Endothelial cell of umbilical vein (primary cell): ENCODE results near the gene PRKAB2. TPM values are rescaled to one million over a fixed set of nuclear protein-coding genes. Genes with fewer than 3 reads are reported as not detected.

Experiments
- BruUV-seq: library from RNA; stranded (reverse); fragments of 400-500 nt; replicated peaks from 2 replicates; lab custom pipeline; 2021; lab: Mats Ljungman, UMichigan
- CTCF ChIA-PET: fragments of 300-600, 350-600 bp; sonication (Branson Sonifier 250); formaldehyde crosslinking; loops from one replicate; lab custom pipeline; 2021; ENCODE audit warnings: antibody characterized with exemption, inconsistent platforms; lab: Charles Lee
- POLR2A ChIA-PET: fragments of 300-600, 350-600 bp; sonication (Branson Sonifier 250); formaldehyde crosslinking; loops from one replicate; lab custom pipeline; 2021; ENCODE audit warnings: antibody characterized with exemption, inconsistent platforms; lab: Charles Lee
- DNase-seq: peaks from one replicate; pipeline ENCODE4 v3.0.0-alpha.2; 2011; ENCODE audit warnings: low read depth, low spot score
- FAIRE-seq: peaks from 2 replicates; lab custom pipeline; 2011; peaks lifted over from hg19 to GRCh38; lab: Jason Lieb, UNC
- H2AFZ ChIP-seq: 2 replicates; pipeline ENCODE4 v1.6.0; 2012; ENCODE audit warnings: low read depth, low read length, control low read depth, inconsistent platforms
- H3K27ac ChIP-seq: 2 replicates; pipeline ENCODE4 v1.5.1; 2011; ENCODE audit warnings: low read depth, mild to moderate bottlenecking, control low read depth, low read length, moderate library complexity; ENCODE audit not compliant: insufficient read depth
- H3K27me3 ChIP-seq, 2 experiments: 2 replicates each; pipeline versions ENCODE4 v1.6.0 to v1.6.1; 2011; ENCODE audit warnings: low read length in 2 of 2, mixed read lengths in 1 of 2; ENCODE audit not compliant: control insufficient read depth in 2 of 2, insufficient read depth in 2 of 2
- H3K36me3 ChIP-seq, 2 experiments: 2 replicates in 1 of 2; 3 replicates in 1 of 2; pipeline ENCODE4 v1.5.1; 2011; ENCODE audit warnings: low read length in 2 of 2, mild to moderate bottlenecking in 1 of 2, moderate library complexity in 1 of 2; ENCODE audit not compliant: control insufficient read depth in 2 of 2, insufficient read depth in 2 of 2; ENCODE audit errors: extremely low read depth in 1 of 2
- H3K4me1 ChIP-seq: 3 replicates; pipeline ENCODE4 v1.5.1; 2011; ENCODE audit warnings: mild to moderate bottlenecking, low read length; ENCODE audit not compliant: control insufficient read depth, insufficient read depth; ENCODE audit errors: extremely low read depth
- H3K4me2 ChIP-seq: 2 replicates; pipeline ENCODE4 v1.6.1; 2011; ENCODE audit warnings: low read length, control low read depth, mixed read lengths; ENCODE audit not compliant: insufficient read depth
- H3K4me3 ChIP-seq, 3 experiments: fragments of 200-600 bp in 1 of 3; sonication (generic), shearing (Covaris generic) in 1 of 3; replicated peaks in 1 of 3; 2 replicates each; pipeline ENCODE4 v1.5.1; 2011 to 2016; ENCODE audit warnings: control low read depth in 3 of 3, low read length in 3 of 3, mild to moderate bottlenecking in 2 of 3, inconsistent platforms in 1 of 3, low read depth in 1 of 3, moderate library complexity in 1 of 3; ENCODE audit not compliant: insufficient read depth in 1 of 3
- H3K79me2 ChIP-seq: 2 replicates; pipeline ENCODE4 v1.6.0; 2012; ENCODE audit warnings: low read length, inconsistent platforms; ENCODE audit not compliant: control insufficient read depth, insufficient read depth
- H3K9ac ChIP-seq: replicated peaks from 2 replicates; pipeline ENCODE3; 2011; ENCODE audit warnings: low read length, control low read depth; ENCODE audit not compliant: insufficient read depth; ENCODE audit errors: extremely low read depth
- H3K9me1 ChIP-seq: replicated peaks from 3 replicates; pipeline ENCODE4 v1.6.0; 2011; ENCODE audit warnings: mild to moderate bottlenecking, low read length; ENCODE audit not compliant: control insufficient read depth, insufficient read depth; ENCODE audit errors: extremely low read depth
- H3K9me3 ChIP-seq: replicated peaks from 2 replicates; pipeline ENCODE4 v1.5.1; 2012; ENCODE audit warnings: low read length, inconsistent platforms; ENCODE audit not compliant: control insufficient read depth, insufficient read depth
- H4K20me1 ChIP-seq: replicated peaks from 2 replicates; pipeline ENCODE3; 2011; ENCODE audit warnings: mild to moderate bottlenecking, low read length; ENCODE audit not compliant: control insufficient read depth, insufficient read depth; ENCODE audit errors: extremely low read depth
- CTCF ChIP-seq, 2 donors: IDR thresholded peaks; 1 replicate in 1 of 2; 2 replicates in 1 of 2; pipeline ENCODE4 v1.5.1; 2011; ENCODE audit warnings: low read length in 2 of 2, mild to moderate bottlenecking in 2 of 2, moderate library complexity in 2 of 2, control low read depth in 1 of 2, inconsistent platforms in 1 of 2, low read depth in 1 of 2; ENCODE audit not compliant: insufficient read depth in 1 of 2; ENCODE audit errors: extremely low read depth in 1 of 2
- EZH2 ChIP-seq: IDR thresholded peaks from 2 replicates; pipeline ENCODE4 v1.6.1; 2012; ENCODE audit warnings: borderline replicate concordance, low read depth, mild to moderate bottlenecking, moderate library complexity, low read length, inconsistent platforms; ENCODE audit not compliant: severe bottlenecking
- FOS ChIP-seq: IDR thresholded peaks from 2 replicates; pipeline ENCODE4 v1.6.1; 2011; ENCODE audit warnings: mild to moderate bottlenecking, low read length, moderate library complexity, borderline replicate concordance; ENCODE audit not compliant: insufficient read depth
- GATA2 ChIP-seq: IDR thresholded peaks from 2 replicates; pipeline ENCODE4 v1.7.0; 2011; ENCODE audit warnings: low read depth, mild to moderate bottlenecking, moderate library complexity, mixed read lengths, low read length; ENCODE audit not compliant: insufficient read length, insufficient read depth
- JUN ChIP-seq: IDR thresholded peaks from 2 replicates; pipeline ENCODE4 v1.6.1; 2011; ENCODE audit warnings: borderline replicate concordance, low read depth; ENCODE audit not compliant: insufficient read length, insufficient read depth
- MAX ChIP-seq: IDR thresholded peaks from 2 replicates; pipeline ENCODE4 v1.6.1; 2011; ENCODE audit not compliant: insufficient read depth, insufficient read length
- MYC ChIP-seq: IDR thresholded peaks from one replicate; pipeline ENCODE4 v1.6.1; 2011; ENCODE audit warnings: mild to moderate bottlenecking, low read depth, low read length
- POLR2A ChIP-seq: IDR thresholded peaks from 2 replicates; pipeline ENCODE4 v1.6.1; 2012; ENCODE audit warnings: low read depth, mild to moderate bottlenecking, control low read depth, low read length
- POLR2AphosphoS5 ChIP-seq: IDR thresholded peaks from 2 replicates; pipeline ENCODE4 v1.6.1; 2012; ENCODE audit warnings: low read depth, mild to moderate bottlenecking, control low read depth, low read length, moderate library complexity; ENCODE audit not compliant: insufficient read depth
- dilution Hi-C: fragments of 300-500 bp; cut with MboI; formaldehyde crosslinking; loops from one replicate; pipeline ENCODE4 v1.15.0; 2019; ENCODE audit warnings: low sequenced_read_pairs; ENCODE audit not compliant: extremely low pct_ligation_motif_present
- intact Hi-C: fragments of 100-400 bp; cut with micrococcal nuclease; formaldehyde crosslinking; loops from one replicate; pipeline ENCODE4 v1.10.0; 2022
- polyA plus RNA-seq, 4 experiments: library from polyadenylated mRNA; depleted of rRNA in 3 of 4; stranded (reverse) in 3 of 4; unstranded in 1 of 4; fragments of >200 nt; gene quantifications; 2 replicates each; pipeline versions ENCODE4 v1.2.1 to v1.2.3, GENCODE V29; 2011 to 2012; ENCODE audit warnings: missing spikeins in 1 of 4
- total RNA-seq: library from RNA; stranded (reverse); gene quantifications from 2 replicates; pipeline ENCODE4 v1.2.3, GENCODE V29; 2021

Gene PRKAB2
- total and polyA plus RNA-seq, 2 donors (not counting 3 experiments of a cell fraction or from before 2014, with no cell fraction given) = 6.2 to 7.4 TPM

GRCh38 chr1:147218606-147219005 is 46.3 kb upstream of the PRKAB2 start:
- dilution Hi-C loops = no loop called here
- Histone ChIP-seq H2AFZ (no peak overlapping the region), H3K9me3 (no peaks in the 10 kb centered on the region), H3K27me3 (no peaks in the 10 kb centered on the region), H3K9ac (no peak overlapping the region), H3K4me2 (no peak overlapping the region), H3K4me1 (no peaks in the 10 kb centered on the region), H3K79me2 (no peaks in the 10 kb centered on the region), H3K27ac (no peak overlapping the region), H4K20me1 (no peaks in the 10 kb centered on the region), H3K4me3 (no peak overlapping the region), H3K9me1 (no peaks in the 10 kb centered on the region), H3K36me3 (no peaks in the 10 kb centered on the region)
- ChIA-PET CTCF (no interaction called here), POLR2A (no interaction called here)
- intact Hi-C loops = no loop called here
- DNase-seq (no peak), FAIRE-seq (no peak)
- BruUV-seq = no TSS peak
- TF ChIP-seq POLR2A (no peak), CTCF (IDR thresholded peaks at IDR 0.05; ENCODE audit: extremely low read depth in 1 of 2, insufficient read depth in 1 of 2, low read depth in 1 of 2, low read length in 2 of 2) (no peak), EZH2 (no peak), MAX (no peak), JUN (no peak), MYC (no peak), GATA2 (no peak), FOS (no peak), POLR2AphosphoS5 (no peak)
